HG02884 (cell line): Measurements from ENCODE around the gene DUT.

Experiments used
- ATAC-seq: cut with Tn5 transposase; IDR thresholded peaks from one replicate; pipeline ENCODE4 v1.9.1; 2021; ENCODE audit warnings: mild to moderate bottlenecking, moderate library complexity; ENCODE audit not compliant: unreplicated experiment

Gene DUT

DNA sequence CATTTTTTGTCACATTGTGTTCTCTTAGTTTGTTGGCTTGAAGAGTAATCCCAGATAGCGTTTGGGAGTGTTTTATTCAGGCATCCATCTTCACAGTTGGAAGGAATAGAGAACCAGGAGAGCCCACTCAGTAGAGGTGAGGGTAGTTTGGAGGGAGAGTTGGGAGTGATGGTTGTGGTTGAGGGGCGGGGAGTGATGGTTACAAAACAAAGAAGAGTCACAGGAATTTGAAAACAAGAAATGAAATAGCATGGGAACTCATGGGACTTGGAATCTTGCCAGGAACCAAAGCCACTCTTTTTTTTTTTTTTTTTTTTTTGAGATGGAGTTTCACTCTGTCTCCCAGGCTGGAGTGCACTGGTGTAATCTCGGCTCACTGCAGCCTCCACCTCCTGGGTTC lies 36.3 kb downstream of the DUT start:
- no peak for ATAC-seq

DNA sequence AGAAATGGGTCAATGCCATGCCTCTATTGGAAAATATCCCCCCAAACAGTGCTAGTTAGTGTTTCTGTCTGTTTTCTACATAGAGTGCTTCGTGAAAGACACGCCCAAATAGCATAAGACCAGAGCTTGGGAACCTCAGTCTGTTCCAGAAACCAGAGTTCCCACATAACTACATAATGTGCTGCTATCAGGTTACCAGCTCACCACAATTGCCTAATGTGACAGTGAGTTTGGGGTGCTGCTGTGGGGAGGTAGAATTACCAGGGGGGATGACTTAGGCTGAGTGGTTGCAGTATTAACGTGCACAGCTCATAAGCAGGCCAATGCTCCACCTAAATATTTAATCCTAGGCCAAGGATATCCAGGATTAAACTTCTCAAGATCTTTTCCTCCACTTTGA lies 39.2 kb downstream of the DUT start:
- ATAC-seq: no peak

DNA sequence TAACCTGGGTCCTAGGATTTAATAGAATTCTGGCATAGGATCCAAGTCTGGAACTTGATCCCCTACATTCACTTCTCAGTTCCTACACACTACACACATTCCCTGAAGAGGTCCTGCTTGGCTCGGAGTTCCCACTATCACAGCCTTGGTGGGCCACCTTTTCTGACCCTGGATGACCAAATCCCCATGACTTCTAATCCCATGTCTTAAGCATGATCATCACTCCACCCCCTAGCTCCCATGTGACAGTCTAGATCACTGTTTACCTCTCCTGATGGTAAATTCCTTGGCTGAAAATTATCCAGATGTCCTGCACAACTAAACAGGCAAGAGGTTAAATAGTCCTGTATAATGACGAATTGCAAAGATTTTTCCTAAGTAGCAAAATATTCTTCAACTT lies 40.3 kb downstream of the DUT start:
- ATAC-seq: no peak

DNA sequence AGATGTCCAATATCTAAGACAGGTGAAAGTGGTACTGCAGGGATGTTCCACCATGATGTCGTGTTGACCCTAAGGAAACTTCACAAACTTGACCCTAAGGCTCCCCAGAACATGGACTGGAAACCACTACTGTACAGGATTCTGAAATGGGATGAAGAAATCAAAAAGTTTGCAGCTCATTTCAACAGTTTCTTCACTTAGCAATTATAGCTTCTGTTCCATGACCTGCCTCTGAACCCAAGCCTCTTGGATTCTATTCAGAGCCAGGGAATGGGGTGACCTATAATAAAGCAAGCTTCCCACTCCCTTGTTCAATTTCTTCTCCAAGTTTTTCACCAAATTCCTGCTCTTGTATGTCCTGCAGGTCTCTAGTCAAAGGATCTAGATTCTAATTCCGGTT lies 40.7 kb downstream of the DUT start:
- no peak for ATAC-seq

DNA sequence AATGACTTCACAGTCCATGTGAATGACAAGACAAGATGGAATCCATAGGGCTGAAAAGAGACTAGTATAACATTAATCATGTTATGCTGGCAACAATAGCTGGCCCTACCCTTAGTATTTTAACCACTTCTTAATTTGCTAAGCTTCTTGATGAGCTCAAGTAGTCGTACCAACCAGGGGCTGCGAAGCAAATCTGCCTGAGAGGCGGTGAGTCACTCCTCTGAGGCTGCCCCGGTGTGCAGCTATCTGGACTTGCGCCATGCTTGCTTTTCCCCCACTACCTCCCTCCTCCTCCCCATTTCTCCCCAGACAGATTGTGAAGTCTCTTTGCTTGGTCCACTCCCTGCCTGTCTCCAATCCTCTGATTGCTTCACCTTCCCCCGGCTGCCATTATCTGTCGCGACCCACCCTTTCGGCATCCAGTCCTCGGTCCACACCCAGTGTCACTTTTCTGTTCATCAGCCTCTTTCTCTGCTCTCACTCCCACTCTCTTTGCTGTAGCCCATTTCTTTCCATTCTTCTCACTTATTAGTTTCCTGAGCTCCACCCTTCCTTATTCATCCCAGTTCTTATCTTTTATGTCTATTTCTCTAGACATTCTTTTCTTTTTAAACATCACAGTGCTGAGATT lies 42.7 kb downstream of the DUT start:
- ATAC-seq: no peak

DNA sequence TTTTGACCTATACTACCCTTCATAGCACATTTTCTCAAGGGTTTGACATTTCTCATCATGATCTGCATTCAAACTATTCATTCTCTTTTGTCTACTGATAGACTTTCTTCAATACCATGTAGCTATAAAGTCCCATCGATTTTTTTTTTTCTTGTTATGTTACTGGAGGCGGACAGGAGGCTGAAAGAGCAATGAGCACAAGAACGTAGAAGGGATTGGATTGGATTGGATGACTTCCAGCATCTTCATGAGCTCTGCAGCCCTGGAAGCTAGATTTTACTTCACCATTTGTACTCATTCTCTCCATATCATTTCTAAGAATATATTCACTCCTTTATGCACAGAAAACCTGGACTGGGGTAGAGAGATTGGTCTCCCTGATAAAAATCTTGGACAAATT lies 43.2 kb downstream of the DUT start:
- no peak for ATAC-seq

DNA sequence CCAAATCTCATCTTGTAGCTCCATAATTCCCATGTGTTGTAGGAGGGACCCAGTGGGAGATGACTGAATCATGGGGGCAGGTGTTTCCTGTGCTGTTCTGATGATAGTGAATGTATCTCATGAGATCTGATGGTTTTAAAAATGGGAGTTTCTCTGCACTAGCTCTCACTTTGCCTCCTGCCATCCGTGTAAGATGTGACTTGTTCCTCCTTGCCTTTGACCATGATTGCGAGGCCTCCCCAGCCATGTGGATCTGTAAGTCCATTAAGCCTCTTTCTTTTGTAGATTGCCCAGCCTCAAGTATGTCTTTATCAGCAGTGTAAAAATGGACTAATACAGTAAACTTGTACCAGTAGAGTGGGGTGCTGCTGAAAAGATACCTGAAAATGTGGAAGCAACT lies 44.5 kb downstream of the DUT start:
- ATAC-seq: no peak

DNA sequence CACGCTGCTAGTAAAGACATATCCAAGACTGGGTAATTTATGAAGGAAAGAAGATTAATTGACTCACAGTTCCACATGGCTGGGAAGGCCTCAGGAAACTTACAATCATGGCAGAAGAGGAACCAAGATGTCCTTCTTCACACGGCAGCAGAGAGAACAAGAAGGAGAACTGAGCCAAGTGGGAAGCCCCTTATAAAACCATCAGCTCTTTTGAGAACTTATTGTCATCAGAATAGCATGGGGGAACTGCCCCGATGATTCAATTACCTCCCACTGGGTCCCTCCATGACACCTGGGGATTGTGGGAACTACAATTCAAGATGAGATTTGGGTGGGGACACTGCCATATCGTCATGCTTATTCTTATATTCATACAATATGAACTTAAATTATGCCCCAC lies 49.0 kb downstream of the DUT start:
- no peak for ATAC-seq

DNA sequence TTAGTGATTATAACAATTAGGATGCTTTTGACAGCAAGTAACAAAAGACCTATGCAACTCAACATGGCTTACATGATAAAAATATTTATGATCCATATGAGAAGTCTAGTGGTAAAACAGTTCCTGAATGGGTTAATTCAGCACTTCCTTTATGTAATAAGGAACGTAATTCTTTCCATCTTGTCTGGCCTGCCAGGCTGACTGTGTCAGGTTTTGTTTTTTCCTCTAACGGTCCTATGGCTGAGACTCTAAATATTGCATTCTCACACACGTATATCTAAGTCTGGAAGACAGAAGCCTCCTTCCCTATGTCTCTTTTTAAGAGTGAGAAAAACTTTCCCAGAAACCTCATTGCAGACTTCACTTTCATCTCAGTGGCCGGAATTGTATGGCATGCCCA lies 50.6 kb downstream of the DUT start:
- ATAC-seq: no peak

DNA sequence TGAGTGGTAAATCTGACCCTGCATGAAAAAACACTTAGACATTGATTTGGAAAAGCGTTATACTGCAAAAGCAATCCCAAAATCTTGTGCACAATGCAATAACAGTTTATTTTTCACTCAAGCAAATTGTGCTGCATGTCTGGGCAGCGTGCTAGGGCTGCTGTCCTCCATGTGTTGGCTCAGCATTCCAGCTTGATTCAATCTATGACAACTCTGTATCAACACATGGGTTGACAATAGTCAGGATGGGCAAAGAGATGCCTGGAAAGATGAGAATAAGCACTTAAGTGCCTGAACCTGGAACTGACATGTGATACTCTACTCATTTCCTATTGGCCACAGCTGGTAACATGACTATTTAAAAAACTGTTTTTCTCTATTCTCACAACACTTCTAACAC lies 51.8 kb downstream of the DUT start:
- no peak for ATAC-seq

DNA sequence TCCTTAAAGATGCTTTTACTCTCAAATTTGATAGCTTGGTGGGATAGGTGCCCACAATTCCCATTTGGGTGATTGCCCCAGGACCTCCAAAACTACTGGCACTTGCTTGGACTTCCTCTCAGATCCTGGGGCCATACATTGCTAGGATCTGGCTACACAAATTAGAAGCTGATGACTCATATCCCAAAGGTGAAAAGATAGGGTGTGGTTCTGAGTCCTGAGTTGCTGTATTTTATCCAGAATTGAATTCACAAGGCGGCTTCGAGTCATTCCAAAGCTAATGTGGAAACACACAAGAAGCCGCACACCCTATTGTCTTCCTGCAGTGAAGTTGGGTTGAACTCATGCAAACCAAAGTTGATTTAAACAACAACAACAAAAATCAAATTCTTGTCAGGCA lies 53.4 kb downstream of the DUT start:
- no peak for ATAC-seq

DNA sequence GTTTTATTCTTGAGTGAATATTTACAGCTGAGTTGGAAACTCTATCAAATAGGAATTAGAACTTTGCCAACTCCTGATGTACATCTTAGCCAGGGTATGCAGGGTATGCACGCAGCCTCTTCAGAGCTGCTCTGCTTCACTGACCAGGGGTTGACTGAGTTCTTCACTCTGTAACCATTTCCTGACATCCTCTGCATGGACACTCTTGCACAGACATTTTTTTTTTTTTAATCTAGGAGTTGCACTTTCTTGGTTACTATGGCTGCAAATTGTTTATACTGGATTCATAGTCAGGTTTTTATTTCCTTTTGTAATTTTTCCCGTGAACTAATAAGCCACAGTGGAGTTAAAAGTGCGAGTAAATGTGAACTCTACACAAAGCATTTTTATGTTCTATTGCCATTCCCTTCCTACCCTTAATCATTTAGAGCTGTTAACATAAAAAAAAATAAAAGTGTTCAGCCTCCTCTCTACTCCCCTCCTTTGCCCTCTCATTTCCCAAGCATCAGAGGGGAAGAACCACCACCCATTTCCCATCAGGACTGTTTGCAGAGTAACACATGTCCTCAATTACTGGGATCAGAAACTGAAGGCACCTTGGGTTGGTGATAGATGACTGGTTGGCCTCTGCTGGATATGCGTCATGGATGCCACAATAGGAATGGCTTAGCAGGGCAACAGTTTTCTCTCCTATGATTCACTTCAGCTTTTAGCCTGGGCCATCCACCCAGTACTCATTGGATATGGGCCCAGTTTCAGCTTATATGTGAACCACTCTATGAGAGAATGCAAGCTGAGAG lies 54.0 kb downstream of the DUT start:
- no peak for ATAC-seq

DNA sequence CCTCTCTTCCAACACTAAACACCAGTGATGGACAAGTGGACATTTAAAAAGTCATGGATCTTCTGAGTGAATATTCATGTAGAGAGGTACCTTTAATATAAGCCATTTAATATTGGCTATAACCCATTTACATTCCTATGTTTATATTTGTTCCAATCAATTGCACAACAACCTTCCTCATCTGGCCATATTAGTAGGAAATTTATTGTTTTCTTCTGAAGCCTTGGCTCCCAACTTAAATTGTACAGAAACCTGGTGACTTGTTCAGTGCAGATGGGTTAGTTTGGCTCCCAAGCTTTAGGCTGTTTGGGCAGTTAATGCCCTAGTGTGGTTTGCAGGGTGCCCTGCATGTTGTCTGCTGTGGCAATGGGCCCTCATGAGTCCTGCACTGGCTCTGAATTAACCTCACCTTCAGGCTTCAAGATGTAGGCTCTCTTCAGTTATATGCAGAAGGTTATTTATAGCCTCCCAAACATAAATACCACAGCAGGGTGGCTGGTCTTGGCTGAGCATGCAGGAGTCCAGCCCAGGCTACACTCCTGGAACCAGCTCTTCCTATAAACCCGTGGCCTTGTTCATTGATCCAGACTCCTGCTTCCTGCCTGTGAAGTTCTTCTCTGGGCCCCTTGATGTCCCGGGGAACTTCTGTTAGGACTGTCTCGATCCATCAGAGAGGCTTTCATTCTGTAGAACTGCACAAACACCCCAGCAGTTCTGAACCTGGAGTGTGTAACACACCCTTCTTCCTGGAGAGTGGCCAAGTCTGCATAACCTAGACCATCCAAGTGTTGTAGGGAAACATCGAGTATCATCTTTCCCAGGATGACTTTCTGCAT lies 57.0 kb downstream of the DUT start:
- ATAC-seq: no peak

DNA sequence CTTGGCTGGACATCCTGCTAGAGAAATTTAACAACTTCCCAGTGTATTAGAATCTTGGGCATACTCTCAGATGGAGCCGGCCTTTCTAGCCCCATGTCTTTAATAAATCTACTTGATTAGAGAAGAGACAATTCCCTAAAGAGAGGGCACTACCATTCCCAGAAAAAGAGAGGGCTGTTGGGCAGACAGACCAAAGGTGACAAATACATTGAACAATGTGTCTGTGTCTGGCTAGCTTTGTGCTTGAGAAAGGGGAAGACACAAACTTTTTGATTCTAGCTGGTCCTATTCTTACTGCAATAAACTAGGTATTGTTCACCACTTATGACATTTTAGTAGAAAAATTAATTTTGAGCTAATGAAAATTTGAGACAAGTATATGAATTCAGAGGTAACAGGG lies 57.7 kb downstream of the DUT start:
- no peak for ATAC-seq

DNA sequence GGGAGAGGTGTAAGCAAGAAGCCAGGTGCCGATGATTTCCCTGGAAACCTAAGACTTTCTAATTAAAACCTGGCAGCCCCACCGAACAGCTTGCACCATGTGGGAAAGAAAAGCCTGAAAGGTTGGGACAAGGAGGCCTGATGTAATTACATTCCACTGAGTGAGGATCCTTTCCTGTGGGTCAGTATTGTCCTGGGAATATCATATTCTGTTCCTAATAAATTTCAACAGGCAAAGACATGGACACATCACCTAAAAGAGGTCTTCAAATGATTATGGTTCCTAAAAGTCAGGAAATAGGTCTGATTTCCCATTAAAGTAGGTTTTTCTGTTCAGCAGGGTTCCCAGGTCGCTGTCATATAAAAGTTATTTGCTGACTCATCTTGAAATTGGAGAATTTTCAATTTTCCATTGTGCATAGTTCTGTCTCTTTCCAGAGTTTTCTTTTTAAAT lies 58.5 kb downstream of the DUT start:
- ATAC-seq: no peak

DNA sequence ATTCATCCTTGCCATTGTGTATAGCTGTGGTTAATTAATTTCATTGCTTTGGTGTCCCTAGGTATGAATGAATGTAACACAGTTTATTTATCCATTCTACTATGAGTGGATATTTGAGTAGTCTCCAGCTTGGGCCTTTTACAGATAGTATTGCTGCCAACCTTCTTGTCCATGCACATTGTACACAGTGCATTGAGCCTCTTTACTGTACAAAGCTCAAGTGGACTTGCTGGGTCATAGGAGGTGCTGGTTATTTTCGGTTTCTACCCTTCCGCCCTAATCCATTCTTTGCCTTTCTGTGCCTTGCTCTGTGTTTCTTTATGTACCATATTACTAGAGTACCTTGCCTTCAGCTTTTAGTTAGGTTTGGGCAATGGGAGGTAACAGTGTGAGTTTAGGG lies 60.7 kb downstream of the DUT start:
- no peak for ATAC-seq

DNA sequence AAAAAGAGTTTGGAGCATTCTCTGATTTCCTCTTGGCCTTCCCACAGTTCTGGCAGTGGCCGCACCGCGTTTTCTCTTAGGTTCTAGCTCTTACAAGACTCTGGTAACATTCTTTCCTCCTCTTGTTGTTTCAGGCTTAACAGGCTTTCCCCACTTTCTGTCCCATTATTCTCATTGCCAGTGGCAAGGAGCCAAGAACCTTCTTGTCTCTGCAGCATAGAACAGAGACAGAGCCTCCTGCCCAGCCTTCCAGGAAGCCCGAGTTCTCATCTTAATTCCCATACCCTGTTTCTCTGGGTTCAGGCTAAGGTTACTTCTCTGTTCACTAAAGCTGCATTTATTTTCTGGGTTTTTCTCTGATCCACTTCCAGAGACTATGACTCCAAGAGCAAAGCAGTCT lies 61.1 kb downstream of the DUT start:
- no peak for ATAC-seq
